Smooth muscle cell (in vitro differentiated cells): ENCODE measurements around the gene TMEM208. TPM values are rescaled to one million over a fixed set of nuclear protein-coding genes. Genes with fewer than 3 reads are reported as not detected.

Experiments used
- DNase-seq: peaks from one replicate; lab custom pipeline; 2025; ENCODE audit not compliant: unreplicated experiment; lab: John Stamatoyannopoulos, UW
- H2AFZ ChIP-seq: fragments of 200-600 bp; sonication (generic); 2 replicates; pipeline ENCODE4 v1.6.0; 2016; ENCODE audit warnings: antibody characterized with exemption, low read depth, mild to moderate bottlenecking
- H3F3A ChIP-seq: fragments of 200-600 bp; sonication (generic); 2 replicates; pipeline ENCODE4 v1.6.0; 2017; ENCODE audit warnings: antibody characterized with exemption, low read depth
- H3K27ac ChIP-seq: fragments of 200-600 bp; sonication (generic); 2 replicates; pipeline ENCODE4 v1.5.1; 2016; ENCODE audit warnings: low read depth, mild to moderate bottlenecking
- H3K27me3 ChIP-seq: fragments of 200-600 bp; sonication (generic); 2 replicates; pipeline ENCODE4 v1.6.1; 2016; ENCODE audit warnings: low read depth, mild to moderate bottlenecking
- H3K36me3 ChIP-seq: fragments of 200-600 bp; sonication (generic); 2 replicates; pipeline ENCODE4 v1.5.1; 2016; ENCODE audit warnings: low read depth
- H3K4me1 ChIP-seq: fragments of 200-600 bp; sonication (generic); 2 replicates; pipeline ENCODE4 v1.5.1; 2016; ENCODE audit warnings: low read depth
- H3K4me2 ChIP-seq: fragments of 200-600 bp; sonication (generic); 2 replicates; pipeline ENCODE4 v1.6.0; 2016; ENCODE audit warnings: mild to moderate bottlenecking
- H3K4me3 ChIP-seq: fragments of 200-600 bp; sonication (generic); 2 replicates; pipeline ENCODE4 v1.5.1; 2016; ENCODE audit warnings: mild to moderate bottlenecking
- H3K79me2 ChIP-seq: fragments of 200-600 bp; sonication (generic); 2 replicates; pipeline ENCODE4 v1.6.0; 2016; ENCODE audit warnings: low read depth, mild to moderate bottlenecking
- H3K9ac ChIP-seq: fragments of 200-600 bp; sonication (generic); 2 replicates; pipeline ENCODE4 v1.6.0; 2016; ENCODE audit warnings: low read depth
- H3K9me3 ChIP-seq: fragments of 200-600 bp; sonication (generic); replicated peaks from 2 replicates; pipeline ENCODE4 v1.5.1; 2016; ENCODE audit warnings: low read depth
- H4K20me1 ChIP-seq: fragments of 200-600 bp; sonication (generic); 2 replicates; pipeline ENCODE4 v1.6.0; 2016; ENCODE audit warnings: low read depth
- WGBS: methylation state at CpG from one replicate; pipeline ENCODE4 v1.1.7; 2016; ENCODE audit warnings: low lambda C conversion rate; 5-methylcytosine and 5-hydroxymethylcytosine counted together
- polyA plus RNA-seq: library from polyadenylated mRNA; unstranded; fragments of >200 nt; fragmentation: Nextera tagmentation; extraction: Ambion mirVana; gene quantifications from 2 replicates; pipeline ENCODE4 v1.2.1, GENCODE V29; 2016
- total RNA-seq: library from RNA; depleted of rRNA; stranded (reverse); fragments of >200 nt; gene quantifications from 2 replicates; pipeline ENCODE4 v1.2.3, GENCODE V29; 2014
- TF ChIP-seq, protein P1 (sequence below): fragments of 200-600 bp; sonication (generic); IDR thresholded peaks from 2 replicates; pipeline ENCODE4 v1.5.1; 2017; ENCODE audit warnings: borderline replicate concordance, mild to moderate bottlenecking, antibody characterized with exemption; ENCODE audit not compliant: insufficient read depth, poor library complexity, severe bottlenecking

Gene TMEM208
- total and polyA plus RNA-seq, 2 experiments from 2014 or later, result 45.4 to 171 TPM

GRCh38 chr16:67238278-67238575 lies 11.3 kb downstream of the TMEM208 start:
- 95% methylated on average over 3 of the region's 3 CpGs for WGBS
- Histone ChIP-seq H3K4me3 (no peak overlapping the region), H2AFZ (no peak overlapping the region), H3K27me3 (no peaks in the 10 kb centered on the region), H3K4me1 (peaks cover 10% of the 10 kb centered on the region), H3K36me3 (no peaks in the 10 kb centered on the region), H3K79me2 (peaks cover 11% of the 10 kb centered on the region), H3K4me2 (no peak overlapping the region), H3K9ac (no peak overlapping the region), H3K9me3 (no peaks in the 10 kb centered on the region), H4K20me1 (no peaks in the 10 kb centered on the region), H3K27ac (no peak overlapping the region), H3F3A (peaks cover 32% of the 10 kb centered on the region)
- no peak for DNase-seq
- TF ChIP-seq, protein P1, sequence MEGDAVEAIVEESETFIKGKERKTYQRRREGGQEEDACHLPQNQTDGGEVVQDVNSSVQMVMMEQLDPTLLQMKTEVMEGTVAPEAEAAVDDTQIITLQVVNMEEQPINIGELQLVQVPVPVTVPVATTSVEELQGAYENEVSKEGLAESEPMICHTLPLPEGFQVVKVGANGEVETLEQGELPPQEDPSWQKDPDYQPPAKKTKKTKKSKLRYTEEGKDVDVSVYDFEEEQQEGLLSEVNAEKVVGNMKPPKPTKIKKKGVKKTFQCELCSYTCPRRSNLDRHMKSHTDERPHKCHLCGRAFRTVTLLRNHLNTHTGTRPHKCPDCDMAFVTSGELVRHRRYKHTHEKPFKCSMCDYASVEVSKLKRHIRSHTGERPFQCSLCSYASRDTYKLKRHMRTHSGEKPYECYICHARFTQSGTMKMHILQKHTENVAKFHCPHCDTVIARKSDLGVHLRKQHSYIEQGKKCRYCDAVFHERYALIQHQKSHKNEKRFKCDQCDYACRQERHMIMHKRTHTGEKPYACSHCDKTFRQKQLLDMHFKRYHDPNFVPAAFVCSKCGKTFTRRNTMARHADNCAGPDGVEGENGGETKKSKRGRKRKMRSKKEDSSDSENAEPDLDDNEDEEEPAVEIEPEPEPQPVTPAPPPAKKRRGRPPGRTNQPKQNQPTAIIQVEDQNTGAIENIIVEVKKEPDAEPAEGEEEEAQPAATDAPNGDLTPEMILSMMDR, result no peak

DNA sequence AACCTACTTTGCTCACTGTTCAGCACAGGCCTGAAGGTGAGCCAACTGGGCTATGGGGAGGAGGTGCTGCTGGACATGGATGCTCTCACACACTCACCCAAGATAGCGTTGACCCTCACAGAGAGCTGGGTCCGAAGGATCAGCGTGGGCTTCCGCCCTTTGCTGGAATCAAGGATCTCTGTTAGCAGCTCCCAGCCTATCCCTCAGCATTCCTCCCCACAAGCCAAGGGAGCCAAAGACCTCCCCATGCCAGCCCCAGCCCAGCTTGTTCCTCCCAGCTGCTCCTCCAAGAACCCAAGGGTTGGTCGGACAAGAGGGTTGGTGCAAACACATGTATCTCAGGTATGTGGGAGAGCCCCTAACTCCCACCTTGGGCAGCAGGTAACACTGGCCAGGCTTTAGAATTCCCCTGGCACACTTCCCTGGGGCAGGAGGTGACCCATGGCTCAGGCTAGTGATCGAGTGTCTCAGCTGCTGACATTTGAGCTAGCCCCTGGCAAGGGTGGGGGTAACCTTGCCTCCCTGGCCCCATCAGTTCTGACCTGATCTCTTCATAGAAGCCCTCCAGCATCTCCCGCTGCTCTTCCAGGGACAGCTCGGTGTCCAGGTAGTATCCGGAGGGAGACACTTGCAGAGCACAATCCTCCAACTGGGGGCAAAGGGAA lies 12.0 kb downstream of the TMEM208 start:
- Histone ChIP-seq H3K4me3 (no peak overlapping the region), H3K9ac (no peak overlapping the region), H3K79me2 (peaks cover 18% of the 10 kb centered on the region), H2AFZ (no peak overlapping the region), H3K27me3 (no peaks in the 10 kb centered on the region), H4K20me1 (no peaks in the 10 kb centered on the region), H3F3A (peaks cover 40% of the 10 kb centered on the region), H3K4me2 (no peak overlapping the region), H3K36me3 (no peaks in the 10 kb centered on the region), H3K27ac (no peak overlapping the region), H3K4me1 (peaks cover 10% of the 10 kb centered on the region), H3K9me3 (no peaks in the 10 kb centered on the region)
- TF ChIP-seq, protein P1, result no peak
- DNase-seq, result no peak
- 98% methylated on average over 9 of the region's 9 CpGs for WGBS

- peaks cover 53% of the 10 kb centered on the region for H3F3A ChIP-seq
- H3K27me3 ChIP-seq, result no peaks in the 10 kb centered on the region
- H3K79me2 ChIP-seq, result peaks cover 20% of the 10 kb centered on the region
- no peak for DNase-seq
- peak overlapping the region; percentile 69 for H3K4me2 ChIP-seq
- no peak overlapping the region for H3K4me3 ChIP-seq
- no peak overlapping the region for H2AFZ ChIP-seq
- H3K4me1 ChIP-seq, result peaks cover 21% of the 10 kb centered on the region
- no peaks in the 10 kb centered on the region for H3K9me3 ChIP-seq
- no peaks in the 10 kb centered on the region for H3K36me3 ChIP-seq
- peak overlapping the region; percentile 98 for H3K27ac ChIP-seq
- WGBS, result 54% methylated on average over 4 of the region's 4 CpGs
- H3K9ac ChIP-seq, result peak overlapping the region; percentile 72
- H4K20me1 ChIP-seq, result no peaks in the 10 kb centered on the region
- TF ChIP-seq, protein P1, result no peak
Observed at GRCh38 chr16:67240506-67240905, 13.6 kb downstream of the TMEM208 start.
